ENCODE results near the gene NAA80. TPM values are rescaled to one million over a fixed set of nuclear protein-coding genes. Genes with fewer than 3 reads are reported as not detected.

Gene NAA80
- total RNA-seq, 1 experiment from 2014 or later: 5.3 TPM

- no peak overlapping the region for H3K27ac ChIP-seq (ENCODE audit: low read depth, low read length, poor library complexity, severe bottlenecking)
- H3K36me3 ChIP-seq (ENCODE audit: insufficient read depth, low read length, poor library complexity, severe bottlenecking): peaks cover 1% of the 10 kb centered on the region
- ChIA-PET POLR2A (ENCODE audit: low non-redundant PET) (no interaction called here), CTCF (no interaction called here)
- intact Hi-C loops (cut with micrococcal nuclease; ENCODE audit: unreplicated experiment): no loop called here
- no peaks in the 10 kb centered on the region for H3K9me3 ChIP-seq (ENCODE audit: low read depth, low read length, poor library complexity, severe bottlenecking)
- peaks cover 3% of the 10 kb centered on the region for H3K4me1 ChIP-seq (ENCODE audit: insufficient read depth, low read length, poor library complexity, severe bottlenecking)
- no peaks in the 10 kb centered on the region for H3K27me3 ChIP-seq (replicated peaks; ENCODE audit: insufficient read depth, low read depth, low read length, poor library complexity)
- no peak overlapping the region for H3K4me3 ChIP-seq (ENCODE audit: low read depth, low read length, poor library complexity, severe bottlenecking)
- DNase-seq (ENCODE audit: low spot score): no peak
- TF ChIP-seq CTCF (conservative IDR thresholded peaks at IDR 0.05; ENCODE audit: low read depth, low read length) (no peak), EZH2 (IDR thresholded peaks at IDR 0.05; ENCODE audit: borderline replicate concordance, low read depth, low read length, poor library complexity, severe bottlenecking) (no peak)
- BruUV-seq (replicated peaks): no TSS peak
These were observed 26.4 kb upstream of the NAA80 start for GRCh38 chr3:50325497-50326181.

- intact Hi-C loops (cut with micrococcal nuclease; ENCODE audit: unreplicated experiment): no loop called here
- ChIA-PET POLR2A (ENCODE audit: low non-redundant PET) (no interaction called here), CTCF (no interaction called here)
- DNase-seq (ENCODE audit: low spot score): no peak
- H3K9me3 ChIP-seq (ENCODE audit: low read depth, low read length, poor library complexity, severe bottlenecking): no peaks in the 10 kb centered on the region
- no TSS peak for BruUV-seq (replicated peaks)
- H3K27ac ChIP-seq (ENCODE audit: low read depth, low read length, poor library complexity, severe bottlenecking): no peak overlapping the region
- H3K27me3 ChIP-seq (replicated peaks; ENCODE audit: insufficient read depth, low read depth, low read length, poor library complexity): no peaks in the 10 kb centered on the region
- TF ChIP-seq CTCF (conservative IDR thresholded peaks at IDR 0.05; ENCODE audit: low read depth, low read length) (no peak), EZH2 (IDR thresholded peaks at IDR 0.05; ENCODE audit: borderline replicate concordance, low read depth, low read length, poor library complexity, severe bottlenecking) (no peak)
- H3K36me3 ChIP-seq (ENCODE audit: insufficient read depth, low read length, poor library complexity, severe bottlenecking): no peaks in the 10 kb centered on the region
- peaks cover 3% of the 10 kb centered on the region for H3K4me1 ChIP-seq (ENCODE audit: insufficient read depth, low read length, poor library complexity, severe bottlenecking)
- H3K4me3 ChIP-seq (ENCODE audit: low read depth, low read length, poor library complexity, severe bottlenecking): no peak overlapping the region
These were observed 25.9 kb upstream of the NAA80 start for GRCh38 chr3:50325113-50325480.

- Histone ChIP-seq H3K4me3 (ENCODE audit: low read depth, low read length, poor library complexity, severe bottlenecking) (no peak overlapping the region), H3K4me1 (ENCODE audit: insufficient read depth, low read length, poor library complexity, severe bottlenecking) (peaks cover 3% of the 10 kb centered on the region), H3K36me3 (ENCODE audit: insufficient read depth, low read length, poor library complexity, severe bottlenecking) (no peaks in the 10 kb centered on the region), H3K9me3 (ENCODE audit: low read depth, low read length, poor library complexity, severe bottlenecking) (no peaks in the 10 kb centered on the region), H3K27ac (ENCODE audit: low read depth, low read length, poor library complexity, severe bottlenecking) (peak overlapping the region; percentile 30), H3K27me3 (replicated peaks; ENCODE audit: insufficient read depth, low read depth, low read length, poor library complexity) (no peaks in the 10 kb centered on the region)
- ChIA-PET POLR2A (ENCODE audit: low non-redundant PET) (no interaction called here), CTCF (no interaction called here)
- intact Hi-C loops (cut with micrococcal nuclease; ENCODE audit: unreplicated experiment): no loop called here
- TF ChIP-seq CTCF (conservative IDR thresholded peaks at IDR 0.05; ENCODE audit: low read depth, low read length): peak; percentile 66
- no peak for TF ChIP-seq EZH2 (IDR thresholded peaks at IDR 0.05; ENCODE audit: borderline replicate concordance, low read depth, low read length, poor library complexity, severe bottlenecking)
- peak; percentile 65 for DNase-seq (ENCODE audit: low spot score)
- BruUV-seq (replicated peaks): no TSS peak
These were observed 25.3 kb upstream of the NAA80 start for GRCh38 chr3:50324351-50325112.

Measured in A673 (cell line).